Heart right ventricle (tissue), 16 donors: Measurements from ENCODE around the gene SH2D3A. TPM values are rescaled to one million over a fixed set of nuclear protein-coding genes. Genes with fewer than 3 reads are reported as not detected.

Experiments
- ATAC-seq, 8 donors: fragments of 200-7000 bp; cut with Tn5 transposase; one replicate each; pipeline ENCODE4 v1.9.1; 2020; ENCODE audit warnings: mild to moderate bottlenecking in 8 of 8, moderate library complexity in 8 of 8, moderate number of reproducible peaks in 1 of 8
- DNase-seq, 2 donors: peaks; one replicate each; pipeline ENCODE4 v3.0.0-alpha.2; 2020
- H3K27ac ChIP-seq, 10 donors: fragments of 200-600 bp; sonication (generic) in 2 of 10; one replicate each; pipeline versions ENCODE4 v1.5.0 to v1.8.0; 2020 to 2022; ENCODE audit warnings: mild to moderate bottlenecking in 3 of 10
- H3K27me3 ChIP-seq, 7 donors: fragments of 200-600 bp; one replicate each; pipeline ENCODE4 v1.8.0; 2021 to 2022; ENCODE audit warnings: mild to moderate bottlenecking in 2 of 7
- H3K36me3 ChIP-seq, 9 donors: fragments of 200-600 bp; sonication (generic) in 1 of 9; one replicate each; pipeline versions ENCODE4 v1.5.0 to v1.8.0; 2020 to 2022; ENCODE audit warnings: mild to moderate bottlenecking in 2 of 9
- H3K4me1 ChIP-seq, 9 donors: fragments of 200-600 bp; sonication (generic) in 1 of 9; one replicate each; pipeline versions ENCODE4 v1.5.0 to v1.8.0; 2020 to 2022; ENCODE audit warnings: mild to moderate bottlenecking in 4 of 9
- H3K4me3 ChIP-seq, 10 donors: fragments of 200-600 bp; sonication (generic) in 2 of 10; one replicate each; pipeline versions ENCODE4 v1.5.0 to v1.8.0; 2020 to 2022; ENCODE audit warnings: mild to moderate bottlenecking in 7 of 10, moderate library complexity in 2 of 10
- H3K9me3 ChIP-seq, 11 donors: fragments of 200-600 bp in 10 of 11; sonication (generic) in 2 of 11; one replicate each; pipeline versions ENCODE4 v1.5.0 to v1.8.0; 2013 to 2022; ENCODE audit warnings: mild to moderate bottlenecking in 2 of 11, control low read depth in 1 of 11, moderate library complexity in 1 of 11
- WGBS, 2 donors: extraction: QIAGEN DNeasy Blood & Tissue Kit; methylation state at CpG; one replicate each; pipeline ENCODE4 v1.1.7; 2013; ENCODE audit warnings: inconsistent platforms in 1 of 2; 5-methylcytosine and 5-hydroxymethylcytosine counted together
- intact Hi-C, 10 donors: fragments of 100-400 bp; cut with DNase I; formaldehyde crosslinking; loops; one replicate each; pipeline versions ENCODE4 v1.11.1 to v1.14.2; 2022
- polyA plus RNA-seq, 2 donors: library from polyadenylated mRNA; stranded (reverse); fragments of 200-250 nt; gene quantifications; one replicate each; pipeline ENCODE4 v1.2.3, GENCODE V29; 2013
- total RNA-seq, 10 donors: library from RNA; stranded (reverse); fragmentation: NEBNext Ultra II Directional in 3 of 10; extraction: Animal tissue kit (Norgen Biotek cat#: 25700) in 3 of 10; gene quantifications; one replicate each; pipeline versions ENCODE4 v1.2.1 to v1.2.4, GENCODE V29; 2021 to 2023
- TF ChIP-seq, protein P1 (sequence below), 9 donors: fragments of 200-600 bp; sonication (generic) in 2 of 9; IDR thresholded peaks; one replicate each; pipeline versions ENCODE4 v1.5.0 to v1.8.0; 2021 to 2022; ENCODE audit warnings: antibody characterized with exemption in 9 of 9, mild to moderate bottlenecking in 5 of 9, moderate library complexity in 1 of 9
- donor health status: Arrhythmogenic right ventricular cardiomyopathy.
- donor health status: ischemic (EF 13 %, LVEDD 7.1; RV severe dilation, severe dysfunction).
- donor health status: healthy with polysubstance abuse.
- donor health status: DM: no; HTN: yes; CAD: no.
- donor health status: DM: no; HTN: no; CAD: no.
- donor health status: ischemic (EF 25% LVEDD 6.9; RV normal size, moderate dysfunction).
- donor health status: ischemic (EF 25% LVEDD 5.7; RV mildly dilated, moderate dysfunction).
- donor health status: healthy.
- donor health status: DM: yes; HTN: yes; CAD: no.
- donor health status: Ischemic cardiomyopathy.
- donor health status: ischemic (EF 35%, LVEDD 5.7; RV mildly dilated, moderate dysfunction).
- donor health status: nonischemic (EF 11% LVEDD 7.7; RV severe dilation, severe dysfunction).
- donor health status: DM: yes; HTN: yes; CAD: no.
- donor health status: PGD.
- donor health status: ischemic (EF 29% LVEDD 5.4; RV normal size, mild dysfunction).
- donor health status: nonischemic (EF 23%, LVEDD 6.1; RV moderate dilation, normal function).

Gene SH2D3A
- total and polyA plus RNA-seq, 12 donors = 0.16 to 0.79 (median 0.36) TPM; not detected in 5

DNA sequence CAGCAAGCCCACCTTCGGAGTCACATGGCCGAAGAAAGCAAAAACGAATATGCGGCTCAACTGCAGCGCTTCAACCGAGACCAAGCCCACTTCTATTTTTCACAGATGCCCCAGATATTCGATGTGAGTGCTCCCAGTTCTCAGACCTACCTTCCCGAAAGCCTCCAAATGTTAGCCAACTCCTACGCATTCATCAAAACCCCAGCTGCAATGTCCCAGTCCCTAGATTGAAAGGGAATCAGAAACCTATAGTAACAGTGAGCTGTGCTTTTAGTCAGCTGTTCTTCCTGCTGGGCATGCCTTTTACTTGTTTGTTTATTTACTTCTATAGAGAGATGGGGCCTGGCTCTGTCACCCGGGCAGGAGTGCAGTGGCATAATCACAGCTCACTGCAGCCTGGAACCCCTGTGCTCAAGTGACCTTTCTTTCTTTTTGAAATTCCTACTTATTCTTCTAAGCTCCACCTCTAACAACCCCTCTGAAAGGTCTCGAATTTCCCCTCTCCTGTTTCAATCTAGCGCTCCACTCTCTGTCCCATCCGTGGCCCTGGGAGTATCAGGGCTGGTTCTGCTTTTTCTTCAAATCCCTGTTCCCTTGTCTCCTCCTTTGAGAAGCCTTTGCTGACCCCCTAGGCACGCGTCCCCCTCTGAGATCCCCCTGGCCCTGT lies 23.4 kb downstream of the SH2D3A start:
- H3K27ac ChIP-seq = peak overlapping the region; percentile 59 to 89 (median 80)
- peaks cover 0 to 72% (median 38%) of the 10 kb centered on the region in 9 donors for H3K36me3 ChIP-seq
- H3K27me3 ChIP-seq = peaks cover 0 to 10% (median 0%) of the 10 kb centered on the region in 7 donors
- ATAC-seq (no peak), DNase-seq (no peak)
- H3K9me3 ChIP-seq = no peaks in the 10 kb centered on the region
- intact Hi-C loops = loop anchor here in 2 of 10 donors (5.0 to 10.0 kb wide), 2 partner anchors 229 to 353 kb away; no protein-coding TSS in a partner anchor
- peaks cover 10 to 66% (median 48%) of the 10 kb centered on the region in 9 donors for H3K4me1 ChIP-seq
- TF ChIP-seq, protein P1, sequence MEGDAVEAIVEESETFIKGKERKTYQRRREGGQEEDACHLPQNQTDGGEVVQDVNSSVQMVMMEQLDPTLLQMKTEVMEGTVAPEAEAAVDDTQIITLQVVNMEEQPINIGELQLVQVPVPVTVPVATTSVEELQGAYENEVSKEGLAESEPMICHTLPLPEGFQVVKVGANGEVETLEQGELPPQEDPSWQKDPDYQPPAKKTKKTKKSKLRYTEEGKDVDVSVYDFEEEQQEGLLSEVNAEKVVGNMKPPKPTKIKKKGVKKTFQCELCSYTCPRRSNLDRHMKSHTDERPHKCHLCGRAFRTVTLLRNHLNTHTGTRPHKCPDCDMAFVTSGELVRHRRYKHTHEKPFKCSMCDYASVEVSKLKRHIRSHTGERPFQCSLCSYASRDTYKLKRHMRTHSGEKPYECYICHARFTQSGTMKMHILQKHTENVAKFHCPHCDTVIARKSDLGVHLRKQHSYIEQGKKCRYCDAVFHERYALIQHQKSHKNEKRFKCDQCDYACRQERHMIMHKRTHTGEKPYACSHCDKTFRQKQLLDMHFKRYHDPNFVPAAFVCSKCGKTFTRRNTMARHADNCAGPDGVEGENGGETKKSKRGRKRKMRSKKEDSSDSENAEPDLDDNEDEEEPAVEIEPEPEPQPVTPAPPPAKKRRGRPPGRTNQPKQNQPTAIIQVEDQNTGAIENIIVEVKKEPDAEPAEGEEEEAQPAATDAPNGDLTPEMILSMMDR (IDR thresholded peaks at IDR 0.05) = no peak
- peak overlapping the region in 3 of 10 donors; percentile 9 to 14 (median 13) for H3K4me3 ChIP-seq
- 88 to 93% methylated on average over 15 of the region's 15 CpGs for WGBS, 2 donors

DNA sequence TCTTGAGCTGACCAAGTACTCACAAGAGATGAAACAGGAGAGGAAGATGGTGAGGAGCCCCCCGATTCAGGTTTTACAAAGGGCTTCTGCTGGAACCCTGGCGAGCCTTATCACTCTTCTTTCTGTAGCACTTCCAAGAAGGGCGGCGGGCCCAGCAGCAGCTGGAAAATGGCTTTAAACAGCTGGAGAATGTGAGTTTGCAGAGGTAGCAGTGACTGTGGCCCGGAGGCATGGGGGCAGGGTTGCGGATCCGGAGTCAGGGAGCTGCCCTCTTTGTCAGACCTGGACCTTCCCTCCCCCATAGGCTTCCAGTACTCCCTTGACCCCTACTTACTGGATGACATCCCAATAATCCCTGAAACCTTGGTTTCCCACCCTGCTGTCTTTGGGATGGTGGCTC lies 24.2 kb downstream of the SH2D3A start:
- ATAC-seq = no peak
- H3K27me3 ChIP-seq = peaks cover 0 to 10% (median 0%) of the 10 kb centered on the region in 7 donors
- DNase-seq = no peak
- H3K4me1 ChIP-seq = peaks cover 16 to 70% (median 56%) of the 10 kb centered on the region in 9 donors
- H3K27ac ChIP-seq = peak overlapping the region in 5 of 10 donors; percentile 4 to 86 (median 32)
- H3K9me3 ChIP-seq = no peaks in the 10 kb centered on the region
- TF ChIP-seq, protein P1 (IDR thresholded peaks at IDR 0.05) = no peak
- H3K4me3 ChIP-seq = no peak overlapping the region
- WGBS, 2 donors = 72 to 83% methylated on average over 7 of the region's 7 CpGs
- intact Hi-C loops = loop anchor here in 2 of 10 donors (5.0 to 10.0 kb wide), 2 partner anchors 228 to 354 kb away; no protein-coding TSS in a partner anchor
- H3K36me3 ChIP-seq = peaks cover 0 to 64% (median 32%) of the 10 kb centered on the region in 9 donors

DNA sequence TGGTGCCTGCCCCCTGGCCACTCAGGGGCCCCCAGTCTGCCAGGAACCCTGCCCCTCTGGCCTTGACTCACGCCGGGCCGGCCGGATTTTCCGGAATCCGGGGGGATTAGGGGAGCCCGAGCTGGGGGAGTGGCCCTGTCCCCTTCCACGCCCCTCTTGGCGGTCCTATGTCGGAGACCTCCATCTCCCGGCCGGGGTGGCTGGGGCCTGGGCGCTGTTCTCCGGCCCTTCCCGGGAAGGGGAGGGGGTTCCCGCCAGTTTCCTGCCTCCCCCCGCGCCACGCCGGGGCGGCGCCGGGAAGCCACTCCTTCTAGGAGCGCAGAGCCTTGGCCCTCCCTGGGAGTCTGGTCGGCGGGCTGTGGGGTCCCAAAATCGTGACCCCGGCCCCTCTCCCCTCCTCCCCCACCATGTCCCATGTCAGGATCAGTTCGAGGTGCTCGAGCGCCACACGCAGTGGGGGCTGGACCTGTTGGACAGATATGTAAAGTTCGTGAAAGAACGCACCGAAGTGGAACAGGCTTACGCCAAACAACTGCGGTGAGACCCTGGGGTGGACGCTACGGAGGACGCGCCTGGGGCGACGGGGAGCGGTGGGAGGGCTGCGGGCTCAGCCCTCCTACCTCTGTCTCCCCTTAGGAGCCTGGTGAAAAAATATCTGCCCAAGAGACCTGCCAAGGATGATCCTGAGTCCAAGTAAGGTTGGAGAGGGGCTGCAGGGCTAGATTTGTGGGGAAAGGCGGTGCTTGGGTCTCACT lies 26.5 kb downstream of the SH2D3A start:
- intact Hi-C loops = loop anchor here in 2 of 10 donors (5.0 to 10.0 kb wide), 2 partner anchors 226 to 357 kb away; no protein-coding TSS in a partner anchor
- H3K9me3 ChIP-seq = no peaks in the 10 kb centered on the region
- H3K36me3 ChIP-seq = peaks cover 0 to 41% (median 10%) of the 10 kb centered on the region in 9 donors
- DNase-seq (peak; percentile 73 to 78), ATAC-seq (peak in 6 of 8 donors; percentile 0 to 3 (median 1))
- peaks cover 19 to 79% (median 69%) of the 10 kb centered on the region in 9 donors for H3K4me1 ChIP-seq
- H3K27ac ChIP-seq = peak overlapping the region; percentile 90 to 99 (median 96)
- TF ChIP-seq, protein P1 (IDR thresholded peaks at IDR 0.05) = no peak
- peak overlapping the region; percentile 81 to 97 (median 94) for H3K4me3 ChIP-seq
- H3K27me3 ChIP-seq = peaks cover 0 to 10% (median 0%) of the 10 kb centered on the region in 7 donors
- 2 to 3% methylated on average over 46 of the region's 46 CpGs for WGBS, 2 donors
